Right cardiac atrium (tissue), 5 donors: Measurements from ENCODE around the gene NF2. TPM values are rescaled to one million over a fixed set of nuclear protein-coding genes. Genes with fewer than 3 reads are reported as not detected.
A peak's percentile ranks its signal among the peaks of the same experiment; 100 is the strongest.

Source experiments
- ATAC-seq, 2 donors: fragments of 200-7000 bp; cut with Tn5 transposase; one replicate each; pipeline versions ENCODE4 v1.8.0 to v1.9.1; 2020; ENCODE audit warnings: moderate library complexity in 2 of 2, mild to moderate bottlenecking in 1 of 2
- DNase-seq, 3 donors: peaks; one replicate each; pipeline ENCODE4 v3.0.0-alpha.2; 2020
- H3K27ac ChIP-seq: one replicate; pipeline ENCODE4 v1.5.1; 2013; ENCODE audit warnings: mild to moderate bottlenecking, low read length, control low read depth, moderate library complexity
- H3K27me3 ChIP-seq: one replicate; pipeline ENCODE4 v1.6.1; 2013; ENCODE audit not compliant: control insufficient read depth, insufficient read depth
- H3K4me1 ChIP-seq: one replicate; pipeline ENCODE4 v1.6.1; 2013; ENCODE audit warnings: low read length; ENCODE audit not compliant: control insufficient read depth, insufficient read depth
- H3K4me3 ChIP-seq: one replicate; pipeline ENCODE4 v1.5.1; 2013; ENCODE audit warnings: low read length, control low read depth
- H3K9me3 ChIP-seq: one replicate; pipeline ENCODE4 v1.6.1; 2013; ENCODE audit warnings: low read length; ENCODE audit not compliant: control insufficient read depth
- WGBS: extraction: QIAGEN DNeasy Blood & Tissue Kit; methylation state at CpG from one replicate; pipeline ENCODE4 v1.1.7; 2013; 5-methylcytosine and 5-hydroxymethylcytosine counted together
- intact Hi-C, 4 donors: fragments of 100-400 bp; cut with DNase I; formaldehyde crosslinking; loops; one replicate each; pipeline versions ENCODE4 v1.11.0 to v1.14.0; 2022 to 2023
- polyA plus RNA-seq: library from polyadenylated mRNA; stranded (reverse); fragments of 200-250 nt; gene quantifications from one replicate; pipeline ENCODE4 v1.2.3, GENCODE V29; 2013
- total RNA-seq, 4 donors: library from RNA; stranded (reverse); fragmentation: NEBNext Ultra II Directional; extraction: Animal tissue kit (Norgen Biotek cat#: 25700); gene quantifications; one replicate each; pipeline ENCODE4 v1.2.1, GENCODE V29; 2021
- donor health status: healthy with polysubstance abuse.
- donor health status: DM: no; HTN: yes; CAD: no.
- donor health status: DM: no; HTN: no; CAD: no.
- donor health status: DM: no; HTN: yes; CAD: no; lungs with severe emphysema.
- donor health status: DM: yes; HTN: yes; CAD: no.

NF2 gene
- total and polyA plus RNA-seq, 5 donors: 23.4 to 53.9 (median 49.0) TPM

DNA sequence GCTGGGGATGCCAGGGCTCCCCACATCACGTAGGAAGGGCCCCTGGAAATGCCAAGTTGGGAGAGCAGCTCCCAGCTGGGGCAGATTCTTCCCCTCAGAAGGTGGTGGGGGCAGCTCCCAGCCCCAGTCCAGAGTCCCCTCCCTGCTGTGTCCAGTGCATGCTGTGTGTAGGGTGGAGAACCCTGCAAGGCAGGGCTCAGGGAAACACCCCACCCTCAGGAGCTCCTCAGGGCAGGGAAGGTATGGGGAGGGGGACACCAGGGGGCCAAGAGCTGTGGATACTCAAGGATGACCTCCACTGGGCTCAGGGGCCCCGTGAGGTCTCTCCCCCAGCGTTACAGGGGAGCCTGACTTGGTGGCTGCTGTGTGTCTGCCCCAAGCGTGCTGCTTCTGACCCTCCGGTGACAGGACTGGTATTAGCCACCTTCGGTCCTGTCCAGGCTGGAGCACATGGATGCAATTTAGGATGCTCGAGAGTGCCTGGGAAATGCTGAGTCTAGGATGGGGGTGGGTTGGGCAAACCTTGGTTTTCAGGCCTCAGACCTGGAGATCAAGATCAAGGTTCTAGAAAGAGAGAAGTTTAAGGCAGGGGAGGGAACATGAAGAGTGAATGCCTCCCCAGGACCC lies 100.2 kb downstream of the NF2 start:
- Histone ChIP-seq H3K27me3 (no peaks in the 10 kb centered on the region), H3K27ac (no peak overlapping the region), H3K4me3 (no peak overlapping the region), H3K4me1 (no peaks in the 10 kb centered on the region), H3K9me3 (no peaks in the 10 kb centered on the region)
- WGBS: 37% methylated on average over 7 of the region's 7 CpGs
- intact Hi-C loops: no loop called here
- ATAC-seq (no peak), DNase-seq (peak in 2 of 3 donors; percentile 2 to 13)

DNA sequence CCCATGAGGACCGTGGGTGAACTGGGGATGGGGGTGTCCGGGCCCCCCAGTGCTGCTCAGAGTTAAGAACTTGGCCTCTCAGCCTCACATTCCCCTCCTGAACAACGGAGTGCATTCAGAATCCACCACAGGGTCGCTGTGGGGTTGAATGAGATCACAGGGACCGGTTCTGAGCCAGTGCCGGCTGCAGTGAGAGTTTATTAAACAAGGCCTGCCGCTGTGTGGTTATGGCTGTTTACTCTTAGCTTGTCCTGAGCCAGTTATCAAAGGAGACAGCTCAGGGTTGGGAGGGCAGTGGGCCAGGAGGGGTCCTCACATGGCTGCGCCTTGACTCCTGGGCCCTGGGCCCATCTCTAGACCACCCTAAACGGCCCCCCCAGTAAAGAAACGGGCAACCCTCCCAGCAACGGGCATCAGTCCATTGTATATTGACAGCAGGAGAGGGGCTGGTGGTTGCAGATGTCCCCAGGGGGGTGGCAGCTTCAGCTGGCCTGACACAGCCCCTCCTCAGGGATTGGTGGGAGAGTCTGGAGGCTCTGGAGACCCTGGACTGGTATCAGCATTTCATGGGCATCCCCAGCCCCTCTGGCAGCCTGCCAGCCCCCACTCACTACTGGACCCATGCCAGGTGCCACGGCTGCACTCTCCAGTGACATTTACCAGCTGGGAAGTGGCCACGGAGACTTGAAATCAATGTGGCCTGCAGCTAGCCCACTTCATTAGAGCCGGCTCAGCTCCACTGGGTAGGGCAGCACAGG lies 101.3 kb downstream of the NF2 start:
- Histone ChIP-seq H3K4me3 (no peak overlapping the region), H3K27me3 (no peaks in the 10 kb centered on the region), H3K27ac (no peak overlapping the region), H3K4me1 (no peaks in the 10 kb centered on the region), H3K9me3 (no peaks in the 10 kb centered on the region)
- peak; percentile 9 to 19 for ATAC-seq
- WGBS: 22% methylated on average over 14 of the region's 14 CpGs
- peak in 2 of 3 donors; percentile 60 to 70 for DNase-seq
- intact Hi-C loops: no loop called here

DNA sequence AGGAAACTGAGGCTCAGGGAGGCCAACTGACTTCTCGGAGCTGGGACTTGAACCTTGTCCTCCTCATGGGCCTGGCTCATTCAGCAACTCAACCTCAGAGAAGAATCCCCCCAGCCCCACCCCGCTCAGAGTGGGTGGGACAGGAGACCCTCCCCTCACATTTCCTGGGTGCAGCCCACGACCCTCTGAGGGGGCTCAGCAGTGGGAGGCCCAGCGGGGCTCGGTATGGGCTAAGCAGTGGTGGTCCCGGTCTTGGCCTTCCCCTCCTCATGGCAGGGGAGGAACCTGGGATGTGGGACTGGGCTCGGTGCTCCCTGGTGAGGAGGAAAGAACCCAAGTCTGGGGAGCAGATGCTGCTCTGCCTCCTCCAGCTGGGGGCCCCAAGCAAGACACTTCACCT lies 102.2 kb downstream of the NF2 start:
- DNase-seq: peak in 2 of 3 donors; percentile 12 to 53
- Histone ChIP-seq H3K4me1 (no peaks in the 10 kb centered on the region), H3K9me3 (no peaks in the 10 kb centered on the region), H3K4me3 (no peak overlapping the region), H3K27ac (no peak overlapping the region), H3K27me3 (no peaks in the 10 kb centered on the region)
- ATAC-seq: no peak
- 79% methylated on average over 7 of the region's 7 CpGs for WGBS
- intact Hi-C loops: no loop called here

DNA sequence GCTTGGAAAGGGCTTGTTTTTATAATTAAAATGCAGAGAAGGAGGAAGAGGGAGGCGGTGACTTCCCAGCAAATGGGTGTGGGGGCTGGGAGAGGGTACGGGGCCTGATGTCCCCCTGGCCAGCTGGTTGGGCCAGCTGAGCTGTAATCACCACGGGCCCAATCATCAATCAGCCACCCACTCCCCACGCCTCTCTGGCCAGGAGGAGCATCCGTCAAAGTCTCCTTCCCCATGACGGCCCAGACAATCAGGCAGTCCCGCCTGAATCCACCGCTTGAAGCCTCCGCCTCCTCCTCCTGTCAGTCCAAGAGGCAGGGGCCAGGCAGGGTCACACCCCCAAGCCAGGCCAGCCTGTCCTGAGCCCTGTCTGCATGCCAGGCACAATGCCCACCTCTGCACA lies 103.1 kb downstream of the NF2 start:
- 33% methylated on average over 9 of the region's 9 CpGs for WGBS
- Histone ChIP-seq H3K27me3 (no peaks in the 10 kb centered on the region), H3K9me3 (no peaks in the 10 kb centered on the region), H3K27ac (no peak overlapping the region), H3K4me3 (no peak overlapping the region), H3K4me1 (no peaks in the 10 kb centered on the region)
- intact Hi-C loops: no loop called here
- DNase-seq (peak in 1 of 3 donors; percentile 19), ATAC-seq (no peak)

DNA sequence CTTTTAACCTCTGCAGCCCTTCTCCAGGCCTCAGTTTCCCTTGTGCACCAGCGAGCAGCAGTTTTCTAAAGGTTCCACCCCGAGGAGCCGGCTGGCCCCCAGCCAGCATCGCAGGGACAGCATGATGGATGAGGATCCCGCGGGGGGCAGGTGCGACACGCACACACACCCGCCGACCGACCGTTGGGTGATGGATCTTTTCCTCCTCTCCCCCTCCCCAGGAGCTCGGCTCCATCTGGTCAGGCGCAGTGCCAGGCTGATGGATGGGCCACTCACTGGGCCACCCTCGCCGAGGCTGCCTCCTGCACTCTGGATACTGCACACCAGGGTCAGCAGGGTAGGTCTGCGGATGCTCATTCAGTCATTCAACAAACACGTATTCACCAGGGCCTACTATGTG lies 103.6 kb downstream of the NF2 start:
- Histone ChIP-seq H3K4me1 (no peaks in the 10 kb centered on the region), H3K9me3 (no peaks in the 10 kb centered on the region), H3K4me3 (no peak overlapping the region), H3K27ac (no peak overlapping the region), H3K27me3 (no peaks in the 10 kb centered on the region)
- intact Hi-C loops: no loop called here
- DNase-seq (no peak), ATAC-seq (no peak)
- 35% methylated on average over 18 of the region's 18 CpGs for WGBS

DNA sequence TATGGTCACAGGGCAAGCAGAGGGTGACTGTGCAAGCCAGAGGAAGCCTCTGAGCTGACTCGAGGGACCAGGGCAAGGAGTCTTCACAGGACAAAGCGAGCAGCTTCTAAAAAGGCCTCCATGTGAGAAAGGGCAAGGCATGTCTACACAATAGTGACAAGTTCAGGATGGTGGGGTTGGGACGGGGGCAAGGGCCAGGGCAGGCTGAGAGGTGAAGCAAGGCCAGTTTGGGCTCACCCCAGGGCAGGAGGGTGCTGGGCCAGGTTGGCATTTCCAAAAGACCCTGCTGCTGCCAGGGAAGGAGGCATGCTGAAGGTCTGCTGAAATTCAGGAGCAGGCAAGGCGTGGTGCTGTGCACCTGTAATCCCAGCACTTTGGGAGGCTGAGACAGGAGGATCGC lies 104.0 kb downstream of the NF2 start:
- no peak for DNase-seq
- WGBS: 88% methylated on average over 5 of the region's 5 CpGs
- H3K4me3 ChIP-seq: no peak overlapping the region
- intact Hi-C loops: no loop called here
- ATAC-seq: no peak
- H3K27me3 ChIP-seq: no peaks in the 10 kb centered on the region
- H3K27ac ChIP-seq: no peak overlapping the region
- H3K4me1 ChIP-seq: no peaks in the 10 kb centered on the region
- H3K9me3 ChIP-seq: no peaks in the 10 kb centered on the region

DNA sequence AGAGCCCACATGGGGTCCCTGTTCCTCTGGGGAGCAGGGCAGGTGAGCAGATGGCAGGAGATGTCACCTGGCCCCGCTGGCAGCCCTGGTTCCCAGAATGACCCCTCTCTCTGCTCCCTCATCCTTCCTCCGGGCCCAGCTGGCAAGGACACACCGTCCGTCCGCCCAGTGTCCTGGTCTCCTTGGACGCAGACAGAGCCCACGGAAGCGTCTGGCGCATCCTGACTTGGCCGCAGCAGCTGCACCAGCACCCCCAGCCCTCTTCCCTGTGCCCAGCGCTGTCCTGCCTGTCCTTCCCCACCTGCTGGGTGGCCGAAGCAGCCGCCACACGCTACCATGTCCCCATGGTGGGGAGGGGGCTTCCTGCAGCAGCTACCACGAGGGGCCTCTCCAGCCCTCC lies 106.8 kb downstream of the NF2 start:
- Histone ChIP-seq H3K4me3 (no peak overlapping the region), H3K27ac (no peak overlapping the region), H3K4me1 (no peaks in the 10 kb centered on the region), H3K27me3 (no peaks in the 10 kb centered on the region), H3K9me3 (no peaks in the 10 kb centered on the region)
- ATAC-seq: no peak
- WGBS: 75% methylated on average over 15 of the region's 15 CpGs
- intact Hi-C loops: no loop called here
- DNase-seq: no peak

DNA sequence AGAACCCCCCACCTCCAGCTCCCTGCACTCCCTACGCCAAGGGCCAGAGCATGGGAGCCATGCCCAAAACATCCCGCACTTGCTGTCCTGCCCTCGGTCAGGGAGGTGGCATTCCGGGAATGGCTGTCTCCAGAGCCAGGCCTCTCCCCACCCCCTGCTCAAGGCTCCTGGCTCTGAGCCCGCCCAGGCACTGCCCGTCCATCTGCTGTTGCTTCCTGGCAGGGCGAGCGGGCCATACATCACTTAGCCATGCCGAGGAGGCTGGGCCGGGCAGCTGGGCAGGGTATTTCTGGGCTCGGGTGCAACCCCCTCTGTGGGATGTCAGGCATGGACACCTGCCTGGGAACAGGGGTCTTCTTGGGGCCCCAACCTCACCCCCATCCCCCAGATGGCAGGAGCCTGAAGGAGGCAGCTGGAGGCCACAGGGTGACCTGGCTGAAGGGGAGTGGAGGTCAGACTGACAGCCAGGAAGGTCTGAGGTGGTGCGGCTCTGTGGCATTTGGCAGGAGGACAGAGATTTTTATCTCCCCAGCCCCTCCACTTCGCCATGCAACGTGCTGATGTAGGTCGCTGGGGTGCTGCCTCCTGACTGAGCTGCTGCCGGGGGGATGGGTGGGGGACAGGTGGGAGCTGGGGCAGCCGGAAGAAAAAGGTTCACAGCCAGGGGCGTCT lies 107.6 kb downstream of the NF2 start:
- no peak overlapping the region for H3K27ac ChIP-seq
- peak; percentile 44 to 74 (median 73) for DNase-seq
- intact Hi-C loops: no loop called here
- peak; percentile 50 to 55 for ATAC-seq
- H3K9me3 ChIP-seq: no peaks in the 10 kb centered on the region
- WGBS: 49% methylated on average over 18 of the region's 18 CpGs
- H3K4me3 ChIP-seq: no peak overlapping the region
- no peaks in the 10 kb centered on the region for H3K27me3 ChIP-seq
- no peaks in the 10 kb centered on the region for H3K4me1 ChIP-seq

DNA sequence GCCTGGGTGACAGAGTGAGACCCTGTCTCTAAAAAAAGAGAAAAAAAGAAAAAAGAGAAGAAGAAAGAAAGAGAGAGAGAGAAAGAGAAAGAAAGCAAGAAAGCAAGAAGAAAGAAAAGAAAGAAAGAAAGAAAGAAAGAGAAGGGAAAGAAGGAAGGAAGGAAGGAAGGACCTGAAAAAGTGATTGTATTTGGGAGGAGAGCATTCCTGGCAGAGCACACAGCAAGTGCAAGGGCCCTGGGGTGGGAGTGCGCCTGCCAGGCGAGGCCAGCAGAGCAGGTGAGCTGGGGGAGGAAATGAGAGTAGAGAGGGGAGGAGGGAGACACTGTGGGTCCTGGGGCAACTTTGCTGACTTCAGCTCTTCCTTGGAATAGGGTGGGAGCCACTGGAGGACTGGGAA lies 108.7 kb downstream of the NF2 start:
- no peak overlapping the region for H3K4me3 ChIP-seq
- ATAC-seq: no peak
- no peak for DNase-seq
- no peaks in the 10 kb centered on the region for H3K9me3 ChIP-seq
- no peaks in the 10 kb centered on the region for H3K4me1 ChIP-seq
- intact Hi-C loops: no loop called here
- WGBS: 84% methylated on average over 2 of the region's 2 CpGs
- no peaks in the 10 kb centered on the region for H3K27me3 ChIP-seq
- H3K27ac ChIP-seq: no peak overlapping the region

DNA sequence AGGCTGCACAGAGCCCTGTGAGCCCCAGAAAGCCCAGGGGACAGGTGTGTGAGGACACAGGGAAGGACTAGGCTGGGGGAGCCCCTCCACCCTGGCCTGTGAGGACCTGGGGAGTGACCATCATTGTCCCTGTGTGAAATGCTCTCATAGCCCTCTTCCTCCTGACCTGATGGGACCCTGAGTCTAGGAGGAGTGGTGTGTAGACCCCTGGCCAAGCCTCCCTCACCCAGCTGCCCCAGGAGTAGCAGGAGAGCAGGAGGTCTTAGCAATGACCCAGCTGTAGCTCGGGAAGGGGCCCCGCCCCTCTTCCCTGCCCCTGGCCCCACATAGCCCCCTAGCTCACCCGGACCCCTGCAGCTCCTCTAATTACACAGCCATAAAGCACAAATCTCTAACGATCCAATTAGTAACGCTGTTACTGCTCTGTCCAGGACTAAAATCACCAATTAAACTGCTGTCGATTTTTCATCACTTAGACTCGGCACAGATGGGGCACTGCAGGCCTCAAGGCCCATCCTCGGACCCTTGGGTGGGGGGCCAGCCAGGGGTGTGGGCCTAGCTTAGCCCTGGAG lies 109.8 kb downstream of the NF2 start:
- Histone ChIP-seq H3K27me3 (no peaks in the 10 kb centered on the region), H3K9me3 (no peaks in the 10 kb centered on the region), H3K27ac (no peak overlapping the region), H3K4me3 (no peak overlapping the region), H3K4me1 (no peaks in the 10 kb centered on the region)
- ATAC-seq (no peak), DNase-seq (no peak)
- intact Hi-C loops: no loop called here
- WGBS: 65% methylated on average over 8 of the region's 8 CpGs

DNA sequence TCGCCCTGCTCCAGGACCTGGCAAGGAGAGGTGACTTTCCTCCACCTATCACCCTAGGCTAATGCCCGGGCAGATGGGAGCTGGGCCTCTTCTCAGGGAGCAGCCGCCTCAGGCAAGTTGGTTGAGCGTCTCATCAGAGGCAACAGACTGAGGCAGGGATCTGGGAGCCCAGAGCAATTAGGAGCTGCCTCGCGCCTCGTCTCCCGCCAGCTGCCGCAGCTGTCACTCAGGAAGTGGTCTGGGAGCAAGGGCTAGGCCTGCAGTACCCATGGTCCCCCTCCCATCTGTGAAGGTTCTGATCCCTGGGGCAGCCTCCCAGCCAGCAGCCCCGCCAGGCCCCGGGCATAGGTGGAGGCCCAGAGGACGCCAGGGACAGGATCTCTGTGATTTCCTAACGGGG lies 111.8 kb downstream of the NF2 start:
- 54% methylated on average over 13 of the region's 13 CpGs for WGBS
- ATAC-seq (no peak), DNase-seq (no peak)
- no peaks in the 10 kb centered on the region for H3K9me3 ChIP-seq
- no peak overlapping the region for H3K27ac ChIP-seq
- no peaks in the 10 kb centered on the region for H3K4me1 ChIP-seq
- no peaks in the 10 kb centered on the region for H3K27me3 ChIP-seq
- H3K4me3 ChIP-seq: no peak overlapping the region
- intact Hi-C loops: no loop called here
